ENCODE results near the gene RBP5. TPM values are rescaled to one million over a fixed set of nuclear protein-coding genes. Genes with fewer than 3 reads are reported as not detected.

Gene RBP5
- 10 to 100 TPM; 19.3 to 31.2 TPM for total RNA-seq
- 1.7 TPM for polyA plus RNA-seq (2013, experiment 1 of 2)
- polyA plus RNA-seq (2013, experiment 2 of 2): 1.9 TPM
- long read RNA-seq, experiment 1, transcript RBP5-201 (4 exons, 1,012 nt): major isoform, 6 of 9 reads
- long read RNA-seq, experiment 1, partial matches to known transcripts: 0 of 9 reads
- long read RNA-seq, experiment 1, other reads (novel, unspliced or antisense): 1 of 9 reads
- long read RNA-seq, experiment 2, transcript RBP5-201 (4 exons, 1,012 nt): major isoform, 12 of 17 reads
- long read RNA-seq, experiment 2, partial matches to known transcripts: 1 of 17 reads
- long read RNA-seq, experiment 2, other reads (novel, unspliced or antisense): 3 of 17 reads
- long read RNA-seq, experiment 3, transcript RBP5-201 (4 exons, 1,012 nt): major isoform, 8 of 16 reads
- long read RNA-seq, experiment 3, partial matches to known transcripts: 1 of 16 reads
- long read RNA-seq, experiment 3, other reads (novel, unspliced or antisense): 5 of 16 reads
- long read RNA-seq, experiment 4, transcript RBP5-201 (4 exons, 1,012 nt): major isoform, 46 of 57 reads
- long read RNA-seq, experiment 4, partial matches to known transcripts: 1 of 57 reads
- long read RNA-seq, experiment 4, other reads (novel, unspliced or antisense): 8 of 57 reads

- no peaks in the 10 kb centered on the region for H3K9me3 ChIP-seq (ENCODE audit: control insufficient read depth, low read length)
- 66 to 89% methylated on average over 3 to 7 of the region's 7 CpGs for WGBS, 2 experiments (ENCODE audit: insufficient coverage in 1 of 2, insufficient read length in 1 of 2)
- H3K36me3 ChIP-seq (ENCODE audit: control insufficient read depth, insufficient read depth, low read length): peaks cover 2% of the 10 kb centered on the region
- no peaks in the 10 kb centered on the region for H3K27me3 ChIP-seq (ENCODE audit: control insufficient read depth, insufficient read depth, low read length, poor library complexity, severe bottlenecking)
- H3K36me3 Mint-ChIP-seq (ENCODE audit: low read depth): peaks cover 19% of the 10 kb centered on the region
- no peak for TF ChIP-seq CTCF (conservative IDR thresholded peaks at IDR 0.05)
- H3K27ac Mint-ChIP-seq: peak within 1 kb of the TSS; percentile 93
- peak within 1 kb of the TSS; percentile 75 for H3K4me3 Mint-ChIP-seq
- peak within 1 kb of the TSS; percentile 75 for H3K9ac ChIP-seq (ENCODE audit: extremely low read depth, low read length, poor library complexity, severe bottlenecking)
- peaks cover 14% of the 10 kb centered on the region for H3K4me1 ChIP-seq (ENCODE audit: control insufficient read depth, insufficient read depth, low read length)
- peak; percentile 86 for DNase-seq
- no peak within 1 kb of the TSS for H3K27ac ChIP-seq (ENCODE audit: low read depth, low read length)
- H3K27me3 Mint-ChIP-seq (ENCODE audit: insufficient read depth): peaks cover 3% of the 10 kb centered on the region
- peak within 1 kb of the TSS; percentile 88 for H3K4me3 ChIP-seq (ENCODE audit: low read length)
- H3K4me1 Mint-ChIP-seq: peaks cover 54% of the 10 kb centered on the region
- no peaks in the 10 kb centered on the region for H3K9me3 Mint-ChIP-seq
These were observed at the start of gene RBP5 for GRCh38 chr12:7128681-7129286. Gene RBP5 (minus strand): TSS chr12:7128889. CDS start chr12:7128775, 114 bp downstream.

- DNase-seq: no peak
- H3K9me3 Mint-ChIP-seq: peaks cover 78% of the 10 kb centered on the region
- H3K9ac ChIP-seq (ENCODE audit: extremely low read depth, low read length, poor library complexity, severe bottlenecking): no peak overlapping the region
- H3K9me3 ChIP-seq (ENCODE audit: control insufficient read depth, low read length): peaks cover 7% of the 10 kb centered on the region
- no peak overlapping the region for H3K4me3 ChIP-seq (ENCODE audit: low read length)
- WGBS, 2 experiments (ENCODE audit: insufficient coverage in 1 of 2, insufficient read length in 1 of 2): 80 to 85% methylated on average over 1 to 2 of the region's 2 CpGs
- no peak for TF ChIP-seq CTCF (conservative IDR thresholded peaks at IDR 0.05)
- no peak overlapping the region for H3K4me3 Mint-ChIP-seq
- H3K27me3 Mint-ChIP-seq (ENCODE audit: insufficient read depth): peaks cover 57% of the 10 kb centered on the region
- no peaks in the 10 kb centered on the region for H3K36me3 Mint-ChIP-seq (ENCODE audit: low read depth)
- H3K4me1 Mint-ChIP-seq: no peaks in the 10 kb centered on the region
- no peaks in the 10 kb centered on the region for H3K36me3 ChIP-seq (ENCODE audit: control insufficient read depth, insufficient read depth, low read length)
- H3K27ac ChIP-seq (ENCODE audit: low read depth, low read length): no peak overlapping the region
- H3K27me3 ChIP-seq (ENCODE audit: control insufficient read depth, insufficient read depth, low read length, poor library complexity, severe bottlenecking): peaks cover 15% of the 10 kb centered on the region
- H3K27ac Mint-ChIP-seq: no peak overlapping the region
- H3K4me1 ChIP-seq (ENCODE audit: control insufficient read depth, insufficient read depth, low read length): no peaks in the 10 kb centered on the region
These were observed 49.8 kb upstream of the RBP5 start for GRCh38 chr12:7178481-7178880.

- H3K27ac Mint-ChIP-seq: no peak overlapping the region
- H3K4me1 Mint-ChIP-seq: no peaks in the 10 kb centered on the region
- Histone ChIP-seq H3K9me3 (ENCODE audit: control insufficient read depth, low read length) (peaks cover 24% of the 10 kb centered on the region), H3K9ac (ENCODE audit: extremely low read depth, low read length, poor library complexity, severe bottlenecking) (no peak overlapping the region), H3K27me3 (ENCODE audit: control insufficient read depth, insufficient read depth, low read length, poor library complexity, severe bottlenecking) (peaks cover 15% of the 10 kb centered on the region), H3K36me3 (ENCODE audit: control insufficient read depth, insufficient read depth, low read length) (no peaks in the 10 kb centered on the region), H3K4me3 (ENCODE audit: low read length) (no peak overlapping the region), H3K4me1 (ENCODE audit: control insufficient read depth, insufficient read depth, low read length) (no peaks in the 10 kb centered on the region), H3K27ac (ENCODE audit: low read depth, low read length) (no peak overlapping the region)
- TF ChIP-seq CTCF (conservative IDR thresholded peaks at IDR 0.05): no peak
- no peaks in the 10 kb centered on the region for H3K36me3 Mint-ChIP-seq (ENCODE audit: low read depth)
- no peak for DNase-seq
- peaks cover 46% of the 10 kb centered on the region for H3K27me3 Mint-ChIP-seq (ENCODE audit: insufficient read depth)
- 75 to 94% methylated on average over 2 of the region's 2 CpGs for WGBS, 2 experiments (ENCODE audit: insufficient coverage in 1 of 2, insufficient read length in 1 of 2)
- peaks cover 90% of the 10 kb centered on the region for H3K9me3 Mint-ChIP-seq
- no peak overlapping the region for H3K4me3 Mint-ChIP-seq
These were observed 47.9 kb upstream of the RBP5 start for GRCh38 chr12:7176595-7176994.
